KMS-11 (cell line): ENCODE measurements around the gene PRCD.

Experiments used
- H2AFZ ChIP-seq: fragments of 200-600 bp; sonication (generic); 2 replicates; pipeline ENCODE4 v1.6.1; 2016; ENCODE audit warnings: antibody characterized with exemption, mixed run types, low read depth
- H3K27ac ChIP-seq: fragments of 200-600 bp; sonication (generic); 2 replicates; pipeline ENCODE4 v1.6.1; 2016; ENCODE audit warnings: mild to moderate bottlenecking, mixed run types
- H3K27me3 ChIP-seq: fragments of 200-600 bp; sonication (generic); 2 replicates; pipeline ENCODE4 v1.6.1; 2017; ENCODE audit warnings: mild to moderate bottlenecking, low read depth, mixed run types, moderate library complexity; ENCODE audit not compliant: insufficient read depth
- H3K36me3 ChIP-seq: fragments of 200-600 bp; sonication (generic); 2 replicates; pipeline ENCODE4 v1.6.1; 2017; ENCODE audit warnings: mild to moderate bottlenecking, mixed run types; ENCODE audit not compliant: insufficient read depth
- H3K4me1 ChIP-seq: fragments of 200-600 bp; sonication (generic); 2 replicates; pipeline ENCODE4 v1.6.1; 2016; ENCODE audit warnings: mild to moderate bottlenecking, low read depth, mixed run types; ENCODE audit not compliant: poor library complexity, severe bottlenecking
- H3K4me2 ChIP-seq: fragments of 200-600 bp; sonication (generic); 2 replicates; pipeline ENCODE4 v1.7.0; 2016; ENCODE audit warnings: mild to moderate bottlenecking, mixed run types
- H3K4me3 ChIP-seq: fragments of 200-600 bp; sonication (generic); IDR thresholded peaks from 2 replicates; pipeline ENCODE4 v1.6.1; 2017; ENCODE audit warnings: low read depth, low read length, mixed read lengths; ENCODE audit not compliant: insufficient read depth
- H3K79me2 ChIP-seq: fragments of 200-600 bp; sonication (generic); 2 replicates; pipeline ENCODE4 v1.6.1; 2016; ENCODE audit warnings: low read depth, mixed run types; ENCODE audit not compliant: insufficient read depth
- H3K9ac ChIP-seq: fragments of 200-600 bp; sonication (generic); 2 replicates; pipeline ENCODE4 v1.6.1; 2016; ENCODE audit warnings: mild to moderate bottlenecking, mixed run types
- H4K20me1 ChIP-seq: fragments of 200-600 bp; sonication (generic); 2 replicates; pipeline ENCODE4 v1.6.1; 2016; ENCODE audit warnings: mild to moderate bottlenecking, mixed run types; ENCODE audit not compliant: insufficient read depth
- TF ChIP-seq, protein P1 (sequence below): fragments of 200-600 bp; sonication (generic); conservative IDR thresholded peaks from 2 replicates; pipeline ENCODE4 v1.6.1; 2017; ENCODE audit warnings: low read depth, mild to moderate bottlenecking, antibody characterized with exemption, low read length, moderate library complexity, mixed read lengths

Gene PRCD

GRCh38 chr17:76549539-76549938 is 9.7 kb downstream of the PRCD start:
- Histone ChIP-seq H3K27me3 (no peaks in the 10 kb centered on the region; the same call in 1 of the 2 replicates), H3K79me2 (no peaks in the 10 kb centered on the region), H3K4me2 (no peak overlapping the region), H4K20me1 (no peaks in the 10 kb centered on the region), H3K36me3 (no peaks in the 10 kb centered on the region), H3K4me1 (no peaks in the 10 kb centered on the region), H3K9ac (no peak overlapping the region), H3K4me3 (no peak overlapping the region), H2AFZ (no peak overlapping the region), H3K27ac (no peak overlapping the region)
- TF ChIP-seq, protein P1, sequence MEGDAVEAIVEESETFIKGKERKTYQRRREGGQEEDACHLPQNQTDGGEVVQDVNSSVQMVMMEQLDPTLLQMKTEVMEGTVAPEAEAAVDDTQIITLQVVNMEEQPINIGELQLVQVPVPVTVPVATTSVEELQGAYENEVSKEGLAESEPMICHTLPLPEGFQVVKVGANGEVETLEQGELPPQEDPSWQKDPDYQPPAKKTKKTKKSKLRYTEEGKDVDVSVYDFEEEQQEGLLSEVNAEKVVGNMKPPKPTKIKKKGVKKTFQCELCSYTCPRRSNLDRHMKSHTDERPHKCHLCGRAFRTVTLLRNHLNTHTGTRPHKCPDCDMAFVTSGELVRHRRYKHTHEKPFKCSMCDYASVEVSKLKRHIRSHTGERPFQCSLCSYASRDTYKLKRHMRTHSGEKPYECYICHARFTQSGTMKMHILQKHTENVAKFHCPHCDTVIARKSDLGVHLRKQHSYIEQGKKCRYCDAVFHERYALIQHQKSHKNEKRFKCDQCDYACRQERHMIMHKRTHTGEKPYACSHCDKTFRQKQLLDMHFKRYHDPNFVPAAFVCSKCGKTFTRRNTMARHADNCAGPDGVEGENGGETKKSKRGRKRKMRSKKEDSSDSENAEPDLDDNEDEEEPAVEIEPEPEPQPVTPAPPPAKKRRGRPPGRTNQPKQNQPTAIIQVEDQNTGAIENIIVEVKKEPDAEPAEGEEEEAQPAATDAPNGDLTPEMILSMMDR = no peak

DNA sequence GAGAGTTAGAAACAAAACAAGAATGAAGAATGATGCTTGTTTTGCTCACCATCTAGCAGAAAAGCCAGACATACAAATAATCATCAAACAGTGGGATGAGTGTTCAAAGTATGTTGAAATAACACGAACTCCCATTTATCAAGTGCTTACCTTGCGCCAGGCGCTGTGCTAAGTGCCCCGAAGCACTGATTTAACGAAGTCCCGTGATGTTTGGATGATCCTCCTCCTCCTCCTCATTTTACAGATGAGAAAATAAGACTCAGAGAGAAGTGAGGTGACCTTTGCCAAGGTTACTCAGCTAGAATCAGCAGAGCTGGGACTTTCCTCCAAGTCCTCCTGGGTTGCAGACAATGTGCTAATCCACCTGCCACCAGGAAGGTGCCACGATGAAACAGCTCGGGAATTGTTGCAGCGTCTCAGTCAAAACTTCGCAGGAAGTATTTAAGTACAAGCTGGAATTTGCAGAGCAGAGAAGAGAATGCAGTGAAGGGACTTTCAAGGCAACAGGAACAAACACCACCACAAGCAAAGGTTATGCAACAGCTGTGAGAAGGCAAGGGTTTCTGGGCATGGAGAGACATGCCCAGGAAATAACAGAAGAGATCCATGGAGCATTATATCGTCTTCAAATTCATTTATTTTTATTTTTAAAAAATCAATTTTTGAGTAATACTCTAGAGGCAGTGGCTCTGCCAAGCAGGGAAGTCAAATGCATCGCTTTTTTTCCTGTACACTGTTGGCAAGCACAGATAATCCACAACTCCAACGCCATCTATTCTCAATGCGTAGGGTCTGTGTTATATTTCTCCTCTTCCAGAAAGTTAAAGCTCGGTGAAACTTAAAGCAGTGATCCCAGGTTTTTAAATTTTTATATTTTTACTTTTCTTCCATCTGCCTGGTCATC is 11.1 kb downstream of the PRCD start:
- H4K20me1 ChIP-seq = no peaks in the 10 kb centered on the region
- no peak overlapping the region for H3K9ac ChIP-seq
- no peaks in the 10 kb centered on the region for H3K4me1 ChIP-seq
- no peak overlapping the region for H2AFZ ChIP-seq
- no peak overlapping the region for H3K4me3 ChIP-seq
- no peak overlapping the region for H3K4me2 ChIP-seq
- no peaks in the 10 kb centered on the region for H3K27me3 ChIP-seq
- no peaks in the 10 kb centered on the region for H3K79me2 ChIP-seq
- H3K36me3 ChIP-seq = no peaks in the 10 kb centered on the region
- H3K27ac ChIP-seq = no peak overlapping the region
- TF ChIP-seq, protein P1 = no peak

- no peak overlapping the region for H3K4me2 ChIP-seq
- no peaks in the 10 kb centered on the region for H3K27me3 ChIP-seq
- TF ChIP-seq, protein P1 = no peak
- peaks cover 4% of the 10 kb centered on the region for H3K4me1 ChIP-seq
- no peak overlapping the region for H2AFZ ChIP-seq
- no peaks in the 10 kb centered on the region; the same call in 1 of the 2 replicates for H3K79me2 ChIP-seq
- H3K27ac ChIP-seq = no peak overlapping the region
- no peaks in the 10 kb centered on the region for H3K36me3 ChIP-seq
- no peaks in the 10 kb centered on the region for H4K20me1 ChIP-seq
- H3K4me3 ChIP-seq = no peak overlapping the region
- H3K9ac ChIP-seq = no peak overlapping the region
These were observed 11.8 kb downstream of the PRCD start for GRCh38 chr17:76551685-76552084.

DNA sequence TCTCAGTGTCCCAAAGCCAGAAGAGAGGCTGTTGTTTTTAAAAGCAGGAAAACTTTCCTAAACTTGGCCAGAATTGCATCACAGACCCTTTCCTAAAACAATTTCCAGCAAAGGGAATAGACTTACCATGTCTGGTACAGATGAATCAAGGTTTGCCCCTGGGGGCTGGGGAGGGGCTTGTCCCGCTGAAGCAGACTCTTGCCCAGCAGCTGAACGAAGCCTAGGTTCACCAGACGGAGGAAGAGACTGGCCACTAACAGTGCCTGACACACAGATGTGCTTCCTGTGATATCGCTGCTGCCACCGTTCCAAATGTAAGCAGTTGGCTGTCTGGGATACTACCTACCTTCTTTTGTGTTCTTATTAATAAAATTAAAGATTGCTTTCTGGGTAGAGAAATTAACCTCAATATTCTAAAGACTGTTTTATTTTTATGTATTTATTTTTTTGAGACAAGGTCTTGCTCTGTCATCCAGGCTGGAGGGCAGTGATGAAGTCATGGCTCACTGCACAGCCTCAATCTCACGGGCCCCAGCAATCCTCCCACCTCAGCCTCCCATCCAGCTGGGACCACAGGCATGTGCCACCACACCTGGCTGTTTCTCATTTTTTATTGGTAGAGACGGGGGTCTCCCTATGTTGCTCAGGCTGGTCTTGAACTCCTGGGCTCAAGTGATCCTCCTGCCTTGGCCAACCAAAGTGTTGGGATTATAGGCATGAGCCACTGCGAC is 13.5 kb downstream of the PRCD start:
- Histone ChIP-seq H3K27ac (no peak overlapping the region), H3K36me3 (no peaks in the 10 kb centered on the region), H4K20me1 (no peaks in the 10 kb centered on the region), H3K27me3 (no peaks in the 10 kb centered on the region), H3K4me2 (no peak overlapping the region), H3K9ac (no peak overlapping the region), H3K4me1 (peaks cover 6% of the 10 kb centered on the region), H2AFZ (no peak overlapping the region), H3K4me3 (no peak overlapping the region), H3K79me2 (peaks cover 8% of the 10 kb centered on the region)
- TF ChIP-seq, protein P1 = no peak
